BJ (cell line): ENCODE measurements around the gene NSFL1C. TPM values are rescaled to one million over a fixed set of nuclear protein-coding genes. Genes with fewer than 3 reads are reported as not detected.
"Not testable (repeated sequence)": the region's sequence is repeated elsewhere in the genome, so short reads cannot be mapped to it uniquely, and the experiment has no call there.

Experiments used
- CTCF ChIA-PET: fragments of 350-600 bp; formaldehyde crosslinking; extraction: SDS; loops from one replicate; lab custom pipeline; 2021; ENCODE audit warnings: antibody characterized with exemption, inconsistent platforms; lab: Yijun Ruan, JAX
- POLR2A ChIA-PET: fragments of 300-600 bp; sonication (Branson Sonifier 250); formaldehyde crosslinking; extraction: SDS; loops from one replicate; lab custom pipeline; 2021; ENCODE audit warnings: antibody characterized with exemption; lab: Charles Lee
- DNase-seq: peaks from one replicate; pipeline ENCODE4 v3.0.0-alpha.2; 2011; ENCODE audit warnings: low read depth
- H3K27me3 ChIP-seq: 2 replicates; pipeline ENCODE4 v1.6.0; 2011; ENCODE audit warnings: low read length; ENCODE audit not compliant: control insufficient read depth, insufficient read depth
- H3K36me3 ChIP-seq: 2 replicates; pipeline ENCODE4 v1.5.1; 2011; ENCODE audit warnings: low read length; ENCODE audit not compliant: control insufficient read depth, insufficient read depth
- H3K4me3 ChIP-seq: 2 replicates; pipeline ENCODE4 v1.5.1; 2011; ENCODE audit warnings: low read depth, mild to moderate bottlenecking, control low read depth, low read length
- CTCF ChIP-seq: IDR thresholded peaks from 2 replicates; pipeline ENCODE4 v1.5.1; 2011; ENCODE audit warnings: low read depth, mild to moderate bottlenecking, control low read depth, inconsistent platforms, low read length, moderate library complexity; ENCODE audit not compliant: insufficient read depth
- polyA plus RNA-seq: library from polyadenylated mRNA; depleted of rRNA; stranded (reverse); fragments of >200 nt; gene quantifications from 2 replicates; pipeline ENCODE4 v1.2.3, GENCODE V29; 2011

NSFL1C gene
- polyA plus RNA-seq, 1 experiment, result 27.7 TPM

- no peak overlapping the region for H3K4me3 ChIP-seq
- no peak for DNase-seq
- TF ChIP-seq CTCF, result no peak
- H3K36me3 ChIP-seq, result no peaks in the 10 kb centered on the region
- peaks cover 9% of the 10 kb centered on the region for H3K27me3 ChIP-seq
- POLR2A ChIA-PET, result no interaction called here
- CTCF ChIA-PET, result interaction anchor here (1.5 to 7.3 kb wide), 2 partner anchors 17 to 38 kb away, joined by 3 to 71 read pairs; partner anchors contain the start of gene NSFL1C
These were observed 39.2 kb upstream of the NSFL1C start for GRCh38 chr20:1505871-1506270.

- Histone ChIP-seq H3K4me3 (no peak overlapping the region), H3K27me3 (peaks cover 10% of the 10 kb centered on the region), H3K36me3 (no peaks in the 10 kb centered on the region)
- ChIA-PET CTCF (interaction anchor here (0.9 to 7.3 kb wide), 4 partner anchors 15 to 192 kb away, joined by 3 to 71 read pairs (median 6); partner anchors contain the start of genes NSFL1C and SIRPB2), POLR2A (no interaction called here)
- TF ChIP-seq CTCF, result no peak
- no peak for DNase-seq
These were observed 38.7 kb upstream of the NSFL1C start for GRCh38 chr20:1505361-1505760.

- POLR2A ChIA-PET, result interaction anchor here (0.5 to 0.7 kb wide), 2 partner anchors 20 to 53 kb away, joined by 5 to 10 read pairs; no protein-coding TSS in a partner anchor
- DNase-seq, result peak; percentile 63
- Histone ChIP-seq H3K36me3 (no peaks in the 10 kb centered on the region), H3K27me3 (peaks cover 14% of the 10 kb centered on the region), H3K4me3 (no peak overlapping the region)
- CTCF ChIA-PET, result interaction anchor here (0.6 to 7.3 kb wide), 32 partner anchors 8 to 879 kb away, joined by 3 to 71 read pairs (median 4); partner anchors contain the start of genes NSFL1C and SIRPB2
- TF ChIP-seq CTCF, result peak; percentile 100
These were observed 37.0 kb upstream of the NSFL1C start for GRCh38 chr20:1503564-1504227.

GRCh38 chr20:1500496-1500895 is 33.8 kb upstream of the NSFL1C start:
- no peak for TF ChIP-seq CTCF
- ChIA-PET CTCF (interaction anchor here (1.1 kb wide), 1 partner anchor 9 kb away, joined by 3 read pairs; no protein-coding TSS in a partner anchor), POLR2A (no interaction called here)
- Histone ChIP-seq H3K36me3 (no peaks in the 10 kb centered on the region), H3K4me3 (no peak overlapping the region), H3K27me3 (peaks cover 14% of the 10 kb centered on the region)
- DNase-seq, result no peak

GRCh38 chr20:1499528-1500420 is 33.1 kb upstream of the NSFL1C start:
- TF ChIP-seq CTCF, result no peak
- DNase-seq, result no peak
- ChIA-PET CTCF (interaction anchor here (1.1 kb wide), 1 partner anchor 10 kb away, joined by 3 read pairs; no protein-coding TSS in a partner anchor), POLR2A (no interaction called here)
- Histone ChIP-seq H3K4me3 (no peak overlapping the region), H3K36me3 (no peaks in the 10 kb centered on the region), H3K27me3 (peaks cover 14% of the 10 kb centered on the region)

- H3K36me3 ChIP-seq, POLR2A ChIA-PET, H3K4me3 ChIP-seq, DNase-seq, CTCF ChIA-PET: not testable (repeated sequence)
- H3K27me3 ChIP-seq, result peaks cover 22% of the 10 kb centered on the region
These were observed 30.7 kb upstream of the NSFL1C start for GRCh38 chr20:1497371-1497770.
